IMR-90 (cell line): ENCODE measurements around the gene HEPHL1. TPM values are rescaled to one million over a fixed set of nuclear protein-coding genes. Genes with fewer than 3 reads are reported as not detected.

ENCODE experiments used
- ATAC-seq: fragments of 200-7000 bp; cut with Tn5 transposase; 2 replicates; pipeline ENCODE4 v1.9.1; 2020; ENCODE audit warnings: low read depth, mild to moderate bottlenecking, moderate library complexity
- BruUV-seq: library from RNA; stranded (reverse); fragments of 400-500 nt; replicated peaks from 2 replicates; lab custom pipeline; 2021; lab: Mats Ljungman, UMichigan
- CTCF ChIA-PET: fragments of 300-600 bp; formaldehyde crosslinking; extraction: SDS; loops from one replicate; lab custom pipeline; 2021; ENCODE audit warnings: antibody characterized with exemption; lab: Yijun Ruan, JAX
- POLR2A ChIA-PET: fragments of 300-600 bp; sonication (Branson Sonifier 250); formaldehyde crosslinking; loops from one replicate; lab custom pipeline; 2022; ENCODE audit warnings: antibody characterized with exemption; ENCODE audit not compliant: unreplicated experiment; lab: Charles Lee
- DNase-seq: peaks from one replicate; pipeline ENCODE4 v3.0.0; 2013
- H2AFZ ChIP-seq: replicated peaks from 2 replicates; pipeline ENCODE3; 2013; ENCODE audit warnings: low read length, mild to moderate bottlenecking; ENCODE audit not compliant: poor library complexity
- H2AK5ac ChIP-seq: 2 replicates; pipeline ENCODE4 v1.6.1; 2013; ENCODE audit warnings: low read depth, low read length, inconsistent platforms
- H2AK9ac ChIP-seq: replicated peaks from 2 replicates; pipeline ENCODE3; 2013; ENCODE audit warnings: mild to moderate bottlenecking, low read depth, low read length, moderate library complexity; ENCODE audit not compliant: poor library complexity
- H2BK120ac ChIP-seq: 2 replicates; pipeline ENCODE4 v1.6.1; 2013; ENCODE audit warnings: low read depth, low read length, inconsistent platforms
- H2BK15ac ChIP-seq: 3 replicates; pipeline ENCODE4 v1.6.1; 2013; ENCODE audit warnings: low read depth, low read length, inconsistent platforms
- H2BK20ac ChIP-seq: 2 replicates; pipeline ENCODE4 v1.6.1; 2013; ENCODE audit warnings: low read depth, mild to moderate bottlenecking, inconsistent platforms, low read length, moderate library complexity
- H2BK5ac ChIP-seq: 2 replicates; pipeline ENCODE4 v1.6.1; 2013; ENCODE audit warnings: mild to moderate bottlenecking, low read depth, low read length, inconsistent platforms; ENCODE audit not compliant: poor library complexity, severe bottlenecking
- H3K14ac ChIP-seq: replicated peaks from 2 replicates; pipeline ENCODE4 v1.6.1; 2013; ENCODE audit warnings: low read depth, low read length, inconsistent platforms
- H3K18ac ChIP-seq: 2 replicates; pipeline ENCODE4 v1.6.1; 2013; ENCODE audit warnings: low read depth, low read length, control low read depth
- H3K23ac ChIP-seq: 2 replicates; pipeline ENCODE4 v1.6.1; 2013; ENCODE audit warnings: low read depth, low read length, inconsistent platforms
- H3K27ac ChIP-seq: 2 replicates; pipeline ENCODE4 v1.5.1; 2013; ENCODE audit warnings: mild to moderate bottlenecking, control low read depth, low read length; ENCODE audit not compliant: insufficient read depth
- H3K27me3 ChIP-seq: 2 replicates; pipeline ENCODE4 v1.6.1; 2013; ENCODE audit warnings: low read length; ENCODE audit not compliant: control insufficient read depth, insufficient read depth
- H3K36me3 ChIP-seq: 2 replicates; pipeline ENCODE4 v1.6.1; 2013; ENCODE audit warnings: low read length, mixed read lengths; ENCODE audit not compliant: control insufficient read depth, insufficient read depth
- H3K4ac ChIP-seq: 2 replicates; pipeline ENCODE4 v1.6.1; 2013; ENCODE audit warnings: low read depth, low read length, inconsistent platforms
- H3K4me1 ChIP-seq: 2 replicates; pipeline ENCODE4 v1.6.1; 2013; ENCODE audit warnings: low read length, mixed read lengths; ENCODE audit not compliant: control insufficient read depth, insufficient read depth
- H3K4me2 ChIP-seq: 2 replicates; pipeline ENCODE4 v1.6.1; 2013; ENCODE audit warnings: low read depth, mild to moderate bottlenecking, control low read depth, low read length, moderate library complexity
- H3K4me3 ChIP-seq: 2 replicates; pipeline ENCODE4 v1.5.1; 2013; ENCODE audit warnings: low read depth, mild to moderate bottlenecking, control low read depth, low read length, moderate library complexity; ENCODE audit not compliant: insufficient read depth
- H3K56ac ChIP-seq: 2 replicates; pipeline ENCODE4 v1.6.1; 2013; ENCODE audit warnings: low read length, inconsistent platforms; ENCODE audit not compliant: insufficient read depth; ENCODE audit errors: extremely low read depth
- H3K79me1 ChIP-seq, 2 experiments: 2 replicates each; pipeline ENCODE4 v1.6.1; 2013; ENCODE audit warnings: low read length in 2 of 2, inconsistent platforms in 1 of 2, low read depth in 1 of 2
- H3K9ac ChIP-seq: 2 replicates; pipeline ENCODE4 v1.6.1; 2013; ENCODE audit warnings: low read depth, low read length, control low read depth
- H3K9me1 ChIP-seq: 2 replicates; pipeline ENCODE4 v1.6.1; 2013; ENCODE audit warnings: low read length, inconsistent platforms; ENCODE audit not compliant: insufficient read depth
- H3K9me3 ChIP-seq: 2 replicates; pipeline ENCODE4 v1.6.1; 2013; ENCODE audit warnings: low read length; ENCODE audit not compliant: control insufficient read depth, insufficient read depth
- H4K20me1 ChIP-seq: 2 replicates; pipeline ENCODE4 v1.6.1; 2013; ENCODE audit warnings: low read length, inconsistent platforms; ENCODE audit not compliant: insufficient read depth
- H4K5ac ChIP-seq: 2 replicates; pipeline ENCODE4 v1.6.1; 2013; ENCODE audit warnings: mild to moderate bottlenecking, low read depth, low read length, control low read depth
- H4K8ac ChIP-seq, 2 experiments: 2 replicates each; pipeline ENCODE4 v1.6.1; 2013; ENCODE audit warnings: low read depth in 2 of 2, low read length in 2 of 2, control low read depth in 1 of 2, inconsistent platforms in 1 of 2
- H4K91ac ChIP-seq: 2 replicates; pipeline ENCODE4 v1.6.1; 2013; ENCODE audit warnings: low read depth, low read length, inconsistent platforms; ENCODE audit not compliant: insufficient read depth
- BHLHE40 ChIP-seq: fragments of 150-350 bp; IDR thresholded peaks from 2 replicates; pipeline ENCODE4 v1.6.1; 2016; ENCODE audit warnings: mild to moderate bottlenecking, low read depth, low read length
- CEBPB ChIP-seq: IDR thresholded peaks from 2 replicates; pipeline ENCODE4 v1.6.1; 2012; ENCODE audit warnings: low read depth, low read length, improper control_type of control experiment
- CHD1 ChIP-seq: IDR thresholded peaks from 2 replicates; pipeline ENCODE4 v1.6.1; 2012; ENCODE audit warnings: low read depth, low read length, improper control_type of control experiment
- POLR2A ChIP-seq: IDR thresholded peaks from 2 replicates; pipeline ENCODE4 v1.6.1; 2012; ENCODE audit warnings: mild to moderate bottlenecking, low read depth, low read length
- dilution Hi-C: fragments of 300-500 bp; cut with HindIII; formaldehyde crosslinking; loops from one replicate; pipeline ENCODE4 v1.14.3; 2018; ENCODE audit warnings: low sequenced_read_pairs; ENCODE audit not compliant: unreplicated experiment
- in situ Hi-C: fragments of 300-500 bp; cut with MboI; formaldehyde crosslinking; loops from 3 replicates; pipeline ENCODE4 v1.14.3; 2019; ENCODE audit warnings: low sequenced_read_pairs, inconsistent platforms, mixed read lengths
- intact Hi-C: fragments of 100-400 bp; cut with micrococcal nuclease; formaldehyde crosslinking; loops from 2 replicates; pipeline ENCODE4 v1.10.0; 2022
- polyA plus RNA-seq, 3 experiments: library from polyadenylated mRNA; depleted of rRNA; stranded (reverse); fragments of >200 nt; gene quantifications; 2 replicates each; pipeline ENCODE4 v1.2.3, GENCODE V29; 2012; ENCODE audit warnings: low replicate concordance in 1 of 3
- total RNA-seq: library from RNA; depleted of rRNA; stranded (reverse); fragments of >200 nt; gene quantifications from 2 replicates; pipeline ENCODE4 v1.2.3, GENCODE V29; 2012

The HEPHL1 gene
- total and polyA plus RNA-seq, 2 of the 4 experiments (the other 2 are of a cell fraction): under 0.01 to 0.02 TPM

- no peak for TF ChIP-seq CHD1
Measured at GRCh38 chr11:94125407-94126115, 104.4 kb downstream of the HEPHL1 start (continued).

GRCh38 chr11:94127638-94128037, 106.5 kb downstream of the HEPHL1 start:
- DNase-seq: no peak
- ChIA-PET CTCF (no interaction called here), POLR2A (no interaction called here)
- H3K27ac ChIP-seq: no peak overlapping the region
- H3K36me3 ChIP-seq: no peaks in the 10 kb centered on the region
- H3K9ac ChIP-seq: peak overlapping the region; percentile 78; the same call in 1 of the 2 replicates
- TF ChIP-seq BHLHE40 (no peak), POLR2A (no peak), CEBPB (no peak)
- H4K5ac ChIP-seq: no peak overlapping the region; the same call in 1 of the 2 replicates
- in situ Hi-C loops: loop anchor here (25.0 kb wide), 3 partner anchors 635 to 1115 kb away; partner anchors contain the start of gene AMOTL1
- H4K20me1 ChIP-seq: peaks cover 21% of the 10 kb centered on the region
- H3K4me2 ChIP-seq: peak overlapping the region; percentile 65; the same call in 1 of the 2 replicates
- H3K18ac ChIP-seq: no peak overlapping the region; the same call in 1 of the 2 replicates
- H3K4me3 ChIP-seq: peak overlapping the region; percentile 88; the same call in 1 of the 2 replicates
- no peak overlapping the region for H2AK9ac ChIP-seq
- peak overlapping the region; percentile 56; the same call in 1 of the 2 replicates for H4K91ac ChIP-seq
- peak overlapping the region; percentile 29 for H2AFZ ChIP-seq
- peak overlapping the region; percentile 96 for H3K23ac ChIP-seq
- peak overlapping the region; percentile 2; the same call in 1 of the 3 replicates for H2BK15ac ChIP-seq
- H3K9me1 ChIP-seq: peaks cover 13% of the 10 kb centered on the region
- peak overlapping the region; percentile 50; the same call in 1 of the 2 replicates for H2AK5ac ChIP-seq
- H3K4me1 ChIP-seq: peaks cover 9% of the 10 kb centered on the region
- dilution Hi-C loops: no loop called here
- no peaks in the 10 kb centered on the region for H3K27me3 ChIP-seq
- H2BK20ac ChIP-seq: no peak overlapping the region
- peak overlapping the region; percentile 97 for H3K4ac ChIP-seq
- no TSS peak for BruUV-seq
- H2BK5ac ChIP-seq: peak overlapping the region; percentile 92
- intact Hi-C loops: loop anchor here (2.0 kb wide), 1 partner anchor 207 kb away; no protein-coding TSS in a partner anchor
- H3K79me1 ChIP-seq: peaks cover 12 to 51% of the 10 kb centered on the region in 2 experiments; a peak in 3 of 4 replicates
- peak overlapping the region; percentile 67 to 71; a peak in 3 of 4 replicates for H4K8ac ChIP-seq
- H3K56ac ChIP-seq: no peak overlapping the region
- H2BK120ac ChIP-seq: peak overlapping the region; percentile 90
- no peaks in the 10 kb centered on the region for H3K9me3 ChIP-seq
- no peak for ATAC-seq
- H3K14ac ChIP-seq: peak overlapping the region; percentile 91
